LNCAP (cell line): ENCODE measurements around the gene DNAAF9.

Source experiments
- CTCF ChIP-seq: fragments of 450-650 bp; IDR thresholded peaks from 2 replicates; pipeline ENCODE4 v1.5.1; 2017; ENCODE audit warnings: mild to moderate bottlenecking

The DNAAF9 gene

GRCh38 chr20:3407771-3408637 is 535 bp upstream of the DNAAF9 start:
- TF ChIP-seq CTCF = no peak

GRCh38 chr20:3406481-3407039 is 909 bp downstream of the DNAAF9 start:
- no peak for TF ChIP-seq CTCF

- TF ChIP-seq CTCF = no peak
These were observed 1.6 kb downstream of the DNAAF9 start for GRCh38 chr20:3405696-3406358.

GRCh38 chr20:3405139-3405538 is 2.3 kb downstream of the DNAAF9 start:
- TF ChIP-seq CTCF = no peak

- no peak for TF ChIP-seq CTCF
These were observed 3.1 kb downstream of the DNAAF9 start for GRCh38 chr20:3404402-3404801.

GRCh38 chr20:3403741-3404140 is 3.7 kb downstream of the DNAAF9 start:
- TF ChIP-seq CTCF = no peak

- TF ChIP-seq CTCF = no peak
These were observed 5.0 kb downstream of the DNAAF9 start for GRCh38 chr20:3402453-3402852.
